Activated CD4-positive, alpha-beta T cell treated with anti-CD3 and anti-CD28 coated beads for 36 hours (primary cell): Measurements from ENCODE around the gene CALN1. TPM values are rescaled to one million over a fixed set of nuclear protein-coding genes. Genes with fewer than 3 reads are reported as not detected.

ENCODE experiments used
- ATAC-seq: fragments of 200-7000 bp; cut with Tn5 transposase; one replicate; pipeline ENCODE4 v1.10.0; 2021; ENCODE audit warnings: mild to moderate bottlenecking, moderate library complexity
- CTCF ChIA-PET: fragments of 350-600 bp; sonication (Branson Sonifier 250); formaldehyde crosslinking; loops from one replicate; lab custom pipeline; 2021; ENCODE audit warnings: antibody characterized with exemption; lab: Charles Lee
- POLR2A ChIA-PET: fragments of 350-600 bp; sonication (Branson Sonifier 250); formaldehyde crosslinking; loops from one replicate; lab custom pipeline; 2021; ENCODE audit warnings: antibody characterized with exemption, inconsistent platforms; lab: Charles Lee
- DNase-seq: peaks from one replicate; pipeline ENCODE4 v3.0.0-alpha.2; 2020
- H3K27ac Mint-ChIP-seq: one replicate; pipeline ENCODE4 v1.8.0; 2021; ENCODE audit warnings: mixed read lengths
- H3K27me3 Mint-ChIP-seq: one replicate; pipeline ENCODE4 v1.8.0; 2021; ENCODE audit warnings: mixed read lengths
- H3K36me3 Mint-ChIP-seq: one replicate; pipeline ENCODE4 v1.8.0; 2021; ENCODE audit warnings: low read depth, mixed read lengths
- H3K4me1 Mint-ChIP-seq: one replicate; pipeline ENCODE4 v1.8.0; 2021; ENCODE audit warnings: mixed read lengths
- H3K4me3 Mint-ChIP-seq: one replicate; pipeline ENCODE4 v1.8.0; 2021; ENCODE audit warnings: mild to moderate bottlenecking, moderate library complexity, mixed read lengths
- H3K9me3 Mint-ChIP-seq: one replicate; pipeline ENCODE4 v1.8.0; 2021; ENCODE audit warnings: low read depth, mixed read lengths
- intact Hi-C, 2 experiments: fragments of 100-400 bp; cut with DNase I in 1 of 2; cut with micrococcal nuclease in 1 of 2; formaldehyde crosslinking; loops; one replicate each; pipeline versions ENCODE4 v1.14.2 to v1.15.1; 2022 to 2024; cut with DNase I, micrococcal nuclease
- total RNA-seq, 2 experiments: library from RNA; stranded (reverse); gene quantifications; one replicate each; pipeline ENCODE4 v1.2.3, GENCODE V29; 2021

Gene CALN1
- total RNA-seq, 2 experiments from 2014 or later: 0.11 to 0.12 TPM

- POLR2A ChIA-PET: no interaction called here
- Mint-ChIP-seq H3K4me1 (no peaks in the 10 kb centered on the region), H3K27me3 (no peaks in the 10 kb centered on the region), H3K9me3 (peaks cover 14% of the 10 kb centered on the region), H3K4me3 (no peak overlapping the region), H3K36me3 (no peaks in the 10 kb centered on the region), H3K27ac (no peak overlapping the region)
- intact Hi-C loops: no loop called here
- no peak for ATAC-seq
- no peak for DNase-seq
- CTCF ChIA-PET: no interaction called here
These were observed 301.1 kb downstream of the CALN1 start for GRCh38 chr7:72111086-72111485.

GRCh38 chr7:72109566-72109965 is 302.6 kb downstream of the CALN1 start:
- DNase-seq (no peak), ATAC-seq (no peak)
- intact Hi-C loops: no loop called here
- Mint-ChIP-seq H3K27me3 (no peaks in the 10 kb centered on the region), H3K27ac (no peak overlapping the region), H3K4me1 (no peaks in the 10 kb centered on the region), H3K9me3 (peaks cover 14% of the 10 kb centered on the region), H3K36me3 (no peaks in the 10 kb centered on the region), H3K4me3 (no peak overlapping the region)
- ChIA-PET POLR2A (no interaction called here), CTCF (no interaction called here)

- Mint-ChIP-seq H3K27ac (no peak overlapping the region), H3K4me1 (no peaks in the 10 kb centered on the region), H3K4me3 (no peak overlapping the region), H3K9me3 (peaks cover 14% of the 10 kb centered on the region), H3K36me3 (no peaks in the 10 kb centered on the region), H3K27me3 (no peaks in the 10 kb centered on the region)
- intact Hi-C loops: no loop called here
- ChIA-PET POLR2A (no interaction called here), CTCF (no interaction called here)
- ATAC-seq (no peak), DNase-seq (no peak)
These were observed 305.7 kb downstream of the CALN1 start for GRCh38 chr7:72106405-72106804.

- Mint-ChIP-seq H3K27ac (no peak overlapping the region), H3K36me3 (no peaks in the 10 kb centered on the region), H3K9me3 (no peaks in the 10 kb centered on the region), H3K4me1 (no peaks in the 10 kb centered on the region), H3K4me3 (no peak overlapping the region), H3K27me3 (no peaks in the 10 kb centered on the region)
- intact Hi-C loops: no loop called here
- ATAC-seq (no peak), DNase-seq (no peak)
- ChIA-PET CTCF (no interaction called here), POLR2A (no interaction called here)
These were observed 310.7 kb downstream of the CALN1 start for GRCh38 chr7:72101444-72101843.

DNA sequence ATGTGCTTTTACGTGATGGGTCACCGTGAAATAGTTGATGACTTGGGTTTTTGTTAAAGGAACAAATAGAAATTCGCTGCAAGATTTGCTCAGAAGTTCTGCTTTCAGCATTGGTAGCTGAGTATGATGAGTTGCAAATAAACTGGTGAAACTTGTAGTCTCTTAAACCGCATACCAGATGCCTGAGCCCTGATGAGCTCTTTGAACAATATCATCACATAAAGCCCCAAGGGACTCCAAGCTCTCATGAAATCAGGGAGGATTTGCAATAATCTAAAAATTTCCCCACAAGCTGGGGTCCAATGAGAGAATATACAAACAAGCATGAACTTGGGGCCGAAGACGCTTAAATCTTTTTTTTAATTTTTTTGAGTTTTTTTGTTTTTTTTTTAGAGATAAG is 312.4 kb downstream of the CALN1 start:
- intact Hi-C loops: no loop called here
- ChIA-PET CTCF (no interaction called here), POLR2A (no interaction called here)
- ATAC-seq (no peak), DNase-seq (no peak)
- Mint-ChIP-seq H3K27me3 (no peaks in the 10 kb centered on the region), H3K27ac (no peak overlapping the region), H3K36me3 (no peaks in the 10 kb centered on the region), H3K4me1 (no peaks in the 10 kb centered on the region), H3K4me3 (no peak overlapping the region), H3K9me3 (no peaks in the 10 kb centered on the region)

GRCh38 chr7:72098807-72099580 is 313.1 kb downstream of the CALN1 start:
- ChIA-PET CTCF (no interaction called here), POLR2A (no interaction called here)
- no peaks in the 10 kb centered on the region for H3K27me3 Mint-ChIP-seq
- intact Hi-C loops: no loop called here
- H3K36me3 Mint-ChIP-seq: no peaks in the 10 kb centered on the region
- no peak overlapping the region for H3K27ac Mint-ChIP-seq
- DNase-seq: no peak
- H3K4me1 Mint-ChIP-seq: no peaks in the 10 kb centered on the region
- no peak overlapping the region for H3K4me3 Mint-ChIP-seq
- ATAC-seq: no peak
- H3K9me3 Mint-ChIP-seq: no peaks in the 10 kb centered on the region

- Mint-ChIP-seq H3K27ac (no peak overlapping the region), H3K4me1 (no peaks in the 10 kb centered on the region), H3K36me3 (no peaks in the 10 kb centered on the region), H3K4me3 (no peak overlapping the region), H3K9me3 (no peaks in the 10 kb centered on the region), H3K27me3 (no peaks in the 10 kb centered on the region)
- no peak for DNase-seq
- intact Hi-C loops: no loop called here
- ChIA-PET CTCF (no interaction called here), POLR2A (no interaction called here)
- ATAC-seq: no peak
These were observed 314.9 kb downstream of the CALN1 start for GRCh38 chr7:72097226-72097625.

DNA sequence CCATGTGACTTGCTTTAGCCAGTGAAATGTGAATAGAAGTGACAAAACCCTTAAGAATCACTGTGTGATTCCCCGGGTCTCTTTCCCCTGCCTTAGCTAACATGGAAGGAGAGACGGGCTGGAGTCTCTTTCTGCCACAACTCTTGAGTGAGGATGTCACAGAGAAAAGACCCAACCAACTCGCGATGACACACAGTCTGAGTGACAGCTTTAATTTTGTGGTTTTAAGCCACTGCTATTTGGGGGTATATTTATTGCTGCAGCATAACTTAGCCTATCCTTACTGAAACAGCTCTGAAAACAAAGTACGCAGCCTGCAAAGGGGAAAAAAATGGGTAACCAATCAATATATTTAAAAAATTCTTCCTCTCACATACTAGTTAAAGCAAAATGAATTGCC is 319.4 kb downstream of the CALN1 start:
- CTCF ChIA-PET: no interaction called here
- ATAC-seq (no peak), DNase-seq (no peak)
- POLR2A ChIA-PET: no interaction called here
- Mint-ChIP-seq H3K36me3 (no peaks in the 10 kb centered on the region), H3K4me3 (no peak overlapping the region), H3K9me3 (no peaks in the 10 kb centered on the region), H3K27ac (no peak overlapping the region), H3K4me1 (no peaks in the 10 kb centered on the region), H3K27me3 (no peaks in the 10 kb centered on the region)
- intact Hi-C loops: no loop called here

- POLR2A ChIA-PET: no interaction called here
- H3K36me3 Mint-ChIP-seq: no peaks in the 10 kb centered on the region
- DNase-seq (no peak), ATAC-seq (no peak)
- no peaks in the 10 kb centered on the region for H3K9me3 Mint-ChIP-seq
- CTCF ChIA-PET: no interaction called here
- intact Hi-C loops: no loop called here
- H3K4me3 Mint-ChIP-seq: no peak overlapping the region
- no peaks in the 10 kb centered on the region for H3K4me1 Mint-ChIP-seq
- no peak overlapping the region for H3K27ac Mint-ChIP-seq
- H3K27me3 Mint-ChIP-seq: no peaks in the 10 kb centered on the region
These were observed 324.2 kb downstream of the CALN1 start for GRCh38 chr7:72087926-72088325.

DNA sequence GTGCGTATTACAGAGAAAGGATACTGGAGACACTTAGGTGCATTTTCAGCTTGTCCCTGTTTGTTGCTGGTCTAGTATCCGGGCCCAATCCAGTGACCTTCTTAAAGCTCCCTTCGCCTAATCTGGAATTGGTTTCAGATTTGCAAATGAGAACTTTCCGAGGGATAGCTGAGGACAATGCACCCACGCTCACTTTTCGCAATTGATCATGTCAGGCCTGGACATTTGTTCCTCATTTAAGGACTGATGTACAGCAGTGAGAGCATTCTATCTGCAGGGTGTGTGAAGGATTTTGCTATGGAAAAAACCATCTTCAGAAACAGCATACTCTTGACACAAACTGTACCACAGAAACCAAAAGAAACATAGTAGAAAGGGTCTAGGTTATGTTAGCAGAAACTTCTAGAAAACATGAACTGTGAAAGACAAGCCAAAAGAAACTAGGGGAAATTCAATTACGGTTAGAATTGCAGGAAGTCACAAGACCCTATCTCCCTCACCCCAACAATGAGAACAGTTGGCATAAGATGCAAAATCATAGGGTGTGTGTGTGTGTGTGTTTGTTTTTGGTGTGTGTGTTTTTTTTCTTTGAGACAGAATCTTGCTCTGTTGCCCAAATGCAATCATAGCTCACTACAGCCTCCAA is 331.1 kb downstream of the CALN1 start:
- H3K36me3 Mint-ChIP-seq: no peaks in the 10 kb centered on the region
- CTCF ChIA-PET: no interaction called here
- H3K27ac Mint-ChIP-seq: no peak overlapping the region
- no peaks in the 10 kb centered on the region for H3K27me3 Mint-ChIP-seq
- DNase-seq (no peak), ATAC-seq (no peak)
- H3K9me3 Mint-ChIP-seq: no peaks in the 10 kb centered on the region
- H3K4me1 Mint-ChIP-seq: no peaks in the 10 kb centered on the region
- POLR2A ChIA-PET: interaction anchor here (0.6 kb wide), 1 partner anchor 152 kb away, joined by 3 read pairs; no protein-coding TSS in a partner anchor
- intact Hi-C loops: no loop called here
- H3K4me3 Mint-ChIP-seq: no peak overlapping the region

DNA sequence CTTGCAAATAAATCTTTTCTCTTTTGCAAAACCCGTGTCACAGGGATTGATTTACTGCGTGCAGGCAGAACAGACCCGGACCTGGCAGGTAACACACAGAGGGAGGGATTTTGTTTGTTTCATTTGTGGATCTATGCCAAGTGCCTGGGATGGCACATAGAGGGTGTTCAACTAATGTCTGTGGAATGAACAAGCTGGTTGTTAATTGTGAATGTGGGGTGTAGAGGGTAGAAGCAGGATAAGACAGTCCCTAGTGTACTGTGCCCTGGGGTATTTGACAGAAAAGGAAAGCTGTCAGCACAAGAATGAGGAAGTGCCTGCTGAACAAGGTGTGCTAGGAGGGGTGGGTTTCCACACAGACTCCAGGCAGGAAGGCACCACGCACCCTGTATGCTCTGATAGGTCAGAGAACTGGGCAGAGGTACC is 331.8 kb downstream of the CALN1 start:
- Mint-ChIP-seq H3K4me3 (no peak overlapping the region), H3K27ac (no peak overlapping the region), H3K27me3 (no peaks in the 10 kb centered on the region), H3K36me3 (no peaks in the 10 kb centered on the region), H3K9me3 (no peaks in the 10 kb centered on the region), H3K4me1 (no peaks in the 10 kb centered on the region)
- no peak for DNase-seq
- POLR2A ChIA-PET: no interaction called here
- intact Hi-C loops: no loop called here
- ATAC-seq: no peak
- CTCF ChIA-PET: no interaction called here

- no peak for ATAC-seq
- no peaks in the 10 kb centered on the region for H3K36me3 Mint-ChIP-seq
- peaks cover 2% of the 10 kb centered on the region for H3K9me3 Mint-ChIP-seq
- intact Hi-C loops: no loop called here
- no peaks in the 10 kb centered on the region for H3K27me3 Mint-ChIP-seq
- POLR2A ChIA-PET: no interaction called here
- H3K27ac Mint-ChIP-seq: no peak overlapping the region
- no peak for DNase-seq
- CTCF ChIA-PET: no interaction called here
- no peak overlapping the region for H3K4me3 Mint-ChIP-seq
- no peaks in the 10 kb centered on the region for H3K4me1 Mint-ChIP-seq
These were observed 333.3 kb downstream of the CALN1 start for GRCh38 chr7:72078856-72079255.
